IMR-90 (cell line): ENCODE data around the gene U2AF1. TPM values are rescaled to one million over a fixed set of nuclear protein-coding genes. Genes with fewer than 3 reads are reported as not detected.
"Not testable (repeated sequence)": the region's sequence is repeated elsewhere in the genome, so short reads cannot be mapped to it uniquely, and the experiment has no call there.

Source experiments
- ATAC-seq: fragments of 200-7000 bp; cut with Tn5 transposase; 2 replicates; pipeline ENCODE4 v1.9.1; 2020; ENCODE audit warnings: low read depth, mild to moderate bottlenecking, moderate library complexity
- BruUV-seq: library from RNA; stranded (reverse); fragments of 400-500 nt; replicated peaks from 2 replicates; lab custom pipeline; 2021; lab: Mats Ljungman, UMichigan
- CTCF ChIA-PET: fragments of 300-600 bp; formaldehyde crosslinking; extraction: SDS; loops from one replicate; lab custom pipeline; 2021; ENCODE audit warnings: antibody characterized with exemption; lab: Yijun Ruan, JAX
- POLR2A ChIA-PET: fragments of 300-600 bp; sonication (Branson Sonifier 250); formaldehyde crosslinking; loops from one replicate; lab custom pipeline; 2022; ENCODE audit warnings: antibody characterized with exemption; ENCODE audit not compliant: unreplicated experiment; lab: Charles Lee
- DNase-seq: peaks from one replicate; pipeline ENCODE4 v3.0.0; 2013
- H2AFZ ChIP-seq: replicated peaks from 2 replicates; pipeline ENCODE3; 2013; ENCODE audit warnings: low read length, mild to moderate bottlenecking; ENCODE audit not compliant: poor library complexity
- H2AK5ac ChIP-seq: 2 replicates; pipeline ENCODE4 v1.6.1; 2013; ENCODE audit warnings: low read depth, low read length, inconsistent platforms
- H2AK9ac ChIP-seq: replicated peaks from 2 replicates; pipeline ENCODE3; 2013; ENCODE audit warnings: mild to moderate bottlenecking, low read depth, low read length, moderate library complexity; ENCODE audit not compliant: poor library complexity
- H2BK120ac ChIP-seq: 2 replicates; pipeline ENCODE4 v1.6.1; 2013; ENCODE audit warnings: low read depth, low read length, inconsistent platforms
- H2BK15ac ChIP-seq: 3 replicates; pipeline ENCODE4 v1.6.1; 2013; ENCODE audit warnings: low read depth, low read length, inconsistent platforms
- H2BK20ac ChIP-seq: 2 replicates; pipeline ENCODE4 v1.6.1; 2013; ENCODE audit warnings: low read depth, mild to moderate bottlenecking, inconsistent platforms, low read length, moderate library complexity
- H2BK5ac ChIP-seq: 2 replicates; pipeline ENCODE4 v1.6.1; 2013; ENCODE audit warnings: mild to moderate bottlenecking, low read depth, low read length, inconsistent platforms; ENCODE audit not compliant: poor library complexity, severe bottlenecking
- H3K14ac ChIP-seq: replicated peaks from 2 replicates; pipeline ENCODE4 v1.6.1; 2013; ENCODE audit warnings: low read depth, low read length, inconsistent platforms
- H3K18ac ChIP-seq: 2 replicates; pipeline ENCODE4 v1.6.1; 2013; ENCODE audit warnings: low read depth, low read length, control low read depth
- H3K23ac ChIP-seq: 2 replicates; pipeline ENCODE4 v1.6.1; 2013; ENCODE audit warnings: low read depth, low read length, inconsistent platforms
- H3K27ac ChIP-seq: 2 replicates; pipeline ENCODE4 v1.5.1; 2013; ENCODE audit warnings: mild to moderate bottlenecking, control low read depth, low read length; ENCODE audit not compliant: insufficient read depth
- H3K27me3 ChIP-seq: 2 replicates; pipeline ENCODE4 v1.6.1; 2013; ENCODE audit warnings: low read length; ENCODE audit not compliant: control insufficient read depth, insufficient read depth
- H3K36me3 ChIP-seq: 2 replicates; pipeline ENCODE4 v1.6.1; 2013; ENCODE audit warnings: low read length, mixed read lengths; ENCODE audit not compliant: control insufficient read depth, insufficient read depth
- H3K4ac ChIP-seq: 2 replicates; pipeline ENCODE4 v1.6.1; 2013; ENCODE audit warnings: low read depth, low read length, inconsistent platforms
- H3K4me1 ChIP-seq: 2 replicates; pipeline ENCODE4 v1.6.1; 2013; ENCODE audit warnings: low read length, mixed read lengths; ENCODE audit not compliant: control insufficient read depth, insufficient read depth
- H3K4me2 ChIP-seq: 2 replicates; pipeline ENCODE4 v1.6.1; 2013; ENCODE audit warnings: low read depth, mild to moderate bottlenecking, control low read depth, low read length, moderate library complexity
- H3K4me3 ChIP-seq: 2 replicates; pipeline ENCODE4 v1.5.1; 2013; ENCODE audit warnings: low read depth, mild to moderate bottlenecking, control low read depth, low read length, moderate library complexity; ENCODE audit not compliant: insufficient read depth
- H3K56ac ChIP-seq: 2 replicates; pipeline ENCODE4 v1.6.1; 2013; ENCODE audit warnings: low read length, inconsistent platforms; ENCODE audit not compliant: insufficient read depth; ENCODE audit errors: extremely low read depth
- H3K79me1 ChIP-seq, 2 experiments: 2 replicates each; pipeline ENCODE4 v1.6.1; 2013; ENCODE audit warnings: low read length in 2 of 2, inconsistent platforms in 1 of 2, low read depth in 1 of 2
- H3K9ac ChIP-seq: 2 replicates; pipeline ENCODE4 v1.6.1; 2013; ENCODE audit warnings: low read depth, low read length, control low read depth
- H3K9me1 ChIP-seq: 2 replicates; pipeline ENCODE4 v1.6.1; 2013; ENCODE audit warnings: low read length, inconsistent platforms; ENCODE audit not compliant: insufficient read depth
- H3K9me3 ChIP-seq: 2 replicates; pipeline ENCODE4 v1.6.1; 2013; ENCODE audit warnings: low read length; ENCODE audit not compliant: control insufficient read depth, insufficient read depth
- H4K20me1 ChIP-seq: 2 replicates; pipeline ENCODE4 v1.6.1; 2013; ENCODE audit warnings: low read length, inconsistent platforms; ENCODE audit not compliant: insufficient read depth
- H4K5ac ChIP-seq: 2 replicates; pipeline ENCODE4 v1.6.1; 2013; ENCODE audit warnings: mild to moderate bottlenecking, low read depth, low read length, control low read depth
- H4K8ac ChIP-seq, 2 experiments: 2 replicates each; pipeline ENCODE4 v1.6.1; 2013; ENCODE audit warnings: low read depth in 2 of 2, low read length in 2 of 2, control low read depth in 1 of 2, inconsistent platforms in 1 of 2
- H4K91ac ChIP-seq: 2 replicates; pipeline ENCODE4 v1.6.1; 2013; ENCODE audit warnings: low read depth, low read length, inconsistent platforms; ENCODE audit not compliant: insufficient read depth
- WGBS, 2 experiments: methylation state at CpG; one replicate each; pipeline versions ENCODE4 v1.1.5 to v1.1.7; 2013; ENCODE audit warnings: missing lambda C conversion rate in 2 of 2; ENCODE audit not compliant: insufficient read length in 1 of 2; ENCODE audit errors: extremely low coverage in 2 of 2; 5-methylcytosine and 5-hydroxymethylcytosine counted together
- dilution Hi-C: fragments of 300-500 bp; cut with HindIII; formaldehyde crosslinking; loops from one replicate; pipeline ENCODE4 v1.14.3; 2018; ENCODE audit warnings: low sequenced_read_pairs; ENCODE audit not compliant: unreplicated experiment
- in situ Hi-C: fragments of 300-500 bp; cut with MboI; formaldehyde crosslinking; loops from 3 replicates; pipeline ENCODE4 v1.14.3; 2019; ENCODE audit warnings: low sequenced_read_pairs, inconsistent platforms, mixed read lengths
- intact Hi-C: fragments of 100-400 bp; cut with micrococcal nuclease; formaldehyde crosslinking; loops from 2 replicates; pipeline ENCODE4 v1.10.0; 2022
- polyA plus RNA-seq, 3 experiments: library from polyadenylated mRNA; depleted of rRNA; stranded (reverse); fragments of >200 nt; gene quantifications; 2 replicates each; pipeline ENCODE4 v1.2.3, GENCODE V29; 2012; ENCODE audit warnings: low replicate concordance in 1 of 3
- total RNA-seq: library from RNA; depleted of rRNA; stranded (reverse); fragments of >200 nt; gene quantifications from 2 replicates; pipeline ENCODE4 v1.2.3, GENCODE V29; 2012

U2AF1 gene
- total and polyA plus RNA-seq, 2 of the 4 experiments (the other 2 are of a cell fraction), result 6.5 to 8.5 TPM

DNA sequence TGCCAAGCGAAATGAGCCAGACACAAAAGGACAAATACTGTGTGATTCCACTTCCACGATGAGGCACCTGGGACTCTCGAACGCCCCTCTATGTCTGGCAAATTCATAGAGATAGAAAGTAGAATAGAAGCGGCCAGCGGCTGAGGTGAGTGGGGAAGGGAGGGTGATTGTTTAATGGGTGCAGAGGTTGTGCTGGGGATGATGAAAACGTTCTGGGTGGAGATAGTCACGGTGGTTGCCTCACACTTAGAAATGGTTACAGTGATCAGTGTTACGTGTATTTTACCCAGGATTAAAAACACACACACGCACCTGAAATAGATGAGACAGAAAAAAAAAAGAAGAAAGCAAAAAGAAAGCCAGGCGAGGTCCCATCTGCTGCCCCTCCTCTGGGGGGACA is 34.6 kb downstream of the U2AF1 start:
- H3K9me1 ChIP-seq, H3K36me3 ChIP-seq, H3K27ac ChIP-seq, H3K4me3 ChIP-seq, dilution Hi-C loops, CTCF ChIA-PET, H3K4me1 ChIP-seq, H3K18ac ChIP-seq, H4K91ac ChIP-seq, DNase-seq, in situ Hi-C loops, H3K9ac ChIP-seq, H2BK120ac ChIP-seq, H2BK20ac ChIP-seq, POLR2A ChIA-PET, H4K20me1 ChIP-seq, H2AK5ac ChIP-seq, H2AFZ ChIP-seq, H3K79me1 ChIP-seq, H3K14ac ChIP-seq, H3K9me3 ChIP-seq, H3K27me3 ChIP-seq, H3K4ac ChIP-seq, H3K56ac ChIP-seq, intact Hi-C loops, H4K8ac ChIP-seq, BruUV-seq, H2BK15ac ChIP-seq, H2BK5ac ChIP-seq, ATAC-seq, H2AK9ac ChIP-seq, H4K5ac ChIP-seq, H3K23ac ChIP-seq, H3K4me2 ChIP-seq: not testable (repeated sequence)
- WGBS, 2 experiments, result no CpG with 5 or more reads among the region's 11 CpGs

DNA sequence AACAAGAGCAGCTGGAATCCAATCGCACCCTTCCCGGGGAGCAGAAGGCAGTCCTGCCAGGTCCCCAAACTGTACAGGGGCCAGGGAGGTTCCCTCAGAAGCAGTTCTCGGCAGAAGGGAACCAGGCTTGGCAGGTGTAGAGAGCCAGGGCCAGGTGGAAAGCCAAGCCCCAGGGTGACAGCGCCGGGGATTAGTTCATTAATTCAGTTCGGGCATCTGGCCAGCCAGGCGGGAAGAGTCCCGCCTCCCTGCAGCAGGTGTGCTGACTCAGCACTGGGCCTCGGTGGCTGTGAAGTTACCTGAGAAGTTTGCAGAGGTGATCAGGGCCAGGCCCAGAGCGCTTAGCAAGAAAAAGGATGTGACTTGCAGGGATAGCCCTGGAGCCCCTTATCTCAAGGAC is 37.7 kb downstream of the U2AF1 start:
- DNase-seq, H3K9me3 ChIP-seq, H3K36me3 ChIP-seq, H3K14ac ChIP-seq, H4K5ac ChIP-seq, H3K4me3 ChIP-seq, H3K27ac ChIP-seq, H4K20me1 ChIP-seq, H2BK5ac ChIP-seq, in situ Hi-C loops, H3K56ac ChIP-seq, H3K4ac ChIP-seq, H3K9ac ChIP-seq, H3K23ac ChIP-seq, H3K9me1 ChIP-seq, H2BK20ac ChIP-seq, intact Hi-C loops, POLR2A ChIA-PET, H2AK5ac ChIP-seq, H2AFZ ChIP-seq, H3K79me1 ChIP-seq, ATAC-seq, dilution Hi-C loops, H3K4me2 ChIP-seq, H2AK9ac ChIP-seq, H2BK120ac ChIP-seq, CTCF ChIA-PET, H3K4me1 ChIP-seq, H4K91ac ChIP-seq, H3K27me3 ChIP-seq, H4K8ac ChIP-seq, H2BK15ac ChIP-seq, H3K18ac ChIP-seq, BruUV-seq: not testable (repeated sequence)
- WGBS, 2 experiments, result no CpG with 5 or more reads among the region's 10 CpGs
